Measurements from ENCODE around the gene CTNNA1.

Gene CTNNA1

DNA sequence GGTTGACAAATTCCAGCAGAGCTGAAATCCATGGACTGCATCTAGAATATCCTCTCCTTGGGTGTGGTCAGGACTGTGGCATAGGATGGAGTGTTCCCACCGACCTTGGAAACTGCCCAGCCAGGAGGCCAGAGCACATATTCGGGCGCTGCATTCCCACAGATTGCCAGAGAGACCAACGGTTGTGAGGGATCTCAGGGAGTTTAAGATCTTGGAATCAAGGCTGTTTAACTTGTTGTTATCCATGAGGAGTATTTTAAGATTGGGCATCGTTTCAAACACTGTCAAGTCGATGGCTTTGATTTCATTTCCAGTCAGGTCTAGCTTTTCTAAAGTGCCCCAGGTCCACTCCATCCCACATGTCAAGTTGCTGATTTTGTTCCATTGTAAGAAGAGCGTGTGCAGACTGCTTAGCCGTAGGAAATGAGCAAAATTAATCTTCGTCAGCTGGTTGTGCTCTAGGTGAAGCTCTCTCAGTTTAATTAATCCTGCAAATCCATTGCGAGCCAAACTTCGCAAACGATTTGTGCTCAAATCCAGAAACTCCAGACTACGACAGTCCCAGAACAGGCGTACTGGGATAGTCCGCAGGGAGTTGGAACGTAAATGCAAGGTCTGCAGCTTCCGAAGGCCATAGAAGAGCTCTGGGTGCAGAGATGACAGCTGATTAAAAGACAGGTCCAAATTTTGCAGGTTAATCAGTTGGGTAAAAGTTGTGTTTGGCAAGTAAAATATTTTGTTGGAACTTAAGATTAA lies 120.4 kb downstream of the CTNNA1 start:
- H3K27ac Mint-ChIP-seq: no peak overlapping the region
- no peak overlapping the region for H3K4me3 Mint-ChIP-seq
- H3K36me3 Mint-ChIP-seq (ENCODE audit: insufficient read depth): no peaks in the 10 kb centered on the region
- no peaks in the 10 kb centered on the region for H3K9me3 Mint-ChIP-seq
- peaks cover 0 to 4% of the 10 kb centered on the region in 2 donors for H3K4me1 Mint-ChIP-seq (ENCODE audit: low read depth in 2 of 2)
- no peaks in the 10 kb centered on the region for H3K27me3 Mint-ChIP-seq
- no peak for DNase-seq
- no peak for ATAC-seq (replicated peaks)

DNA sequence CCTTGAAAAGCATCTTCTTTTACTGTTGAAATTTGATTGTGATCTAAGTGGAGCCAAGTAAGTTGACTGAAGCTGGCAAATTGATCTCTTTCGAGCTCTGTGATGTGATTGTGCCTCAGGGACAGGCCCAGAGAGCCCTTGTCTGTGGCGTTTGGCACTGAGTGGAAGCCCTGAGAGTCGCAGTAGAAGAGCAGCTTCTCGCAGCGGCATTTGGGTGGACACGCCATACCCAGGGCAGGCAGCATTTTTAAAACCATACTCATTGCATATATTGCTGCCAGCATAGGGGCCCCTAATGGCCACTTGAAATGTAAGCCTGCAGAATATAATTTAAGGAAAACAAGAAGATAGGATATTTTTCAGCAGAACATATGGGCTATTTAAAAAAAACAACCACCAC lies 121.0 kb downstream of the CTNNA1 start:
- Mint-ChIP-seq H3K9me3 (no peaks in the 10 kb centered on the region), H3K36me3 (ENCODE audit: insufficient read depth) (no peaks in the 10 kb centered on the region), H3K4me3 (no peak overlapping the region), H3K27ac (no peak overlapping the region), H3K4me1 (ENCODE audit: low read depth in 2 of 2) (peaks cover 0 to 4% of the 10 kb centered on the region in 2 donors), H3K27me3 (no peaks in the 10 kb centered on the region)
- DNase-seq (no peak), ATAC-seq (replicated peaks) (no peak)

DNA sequence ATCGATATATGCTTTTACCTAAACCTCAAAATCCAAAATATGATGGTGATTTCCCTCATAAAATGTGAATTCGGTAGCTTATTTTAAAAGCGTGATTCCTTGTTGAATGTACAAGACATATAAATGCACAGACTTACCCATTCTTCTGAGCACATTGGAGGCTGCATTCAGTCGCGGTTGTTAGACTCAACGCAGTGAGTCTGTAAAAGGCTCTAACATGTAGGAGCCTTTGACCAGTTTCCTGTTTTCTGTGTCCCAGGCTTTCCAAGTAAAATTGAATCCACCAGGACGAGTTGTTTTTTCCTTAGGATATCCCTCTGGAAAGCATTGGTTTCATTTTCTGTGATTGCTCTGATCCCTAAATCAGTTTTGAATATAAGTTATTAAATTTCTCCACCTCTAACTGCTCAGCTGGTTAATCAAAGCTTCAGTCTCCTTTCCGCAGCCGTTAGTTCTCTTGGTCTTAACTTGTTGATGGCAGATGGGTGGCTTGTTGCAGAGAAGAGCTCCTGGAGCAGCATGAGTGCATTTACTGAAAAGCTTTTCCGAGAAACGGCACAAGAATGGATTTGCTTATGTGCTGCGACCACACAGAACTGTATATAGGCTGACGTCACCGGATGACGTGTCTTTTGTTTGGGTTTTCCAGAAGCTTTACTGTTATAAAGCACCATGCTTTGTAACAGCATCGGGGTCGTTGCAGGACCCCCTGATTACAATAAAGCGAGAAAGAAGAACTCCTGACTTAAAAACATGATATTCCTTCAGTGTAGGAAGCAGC lies 121.7 kb downstream of the CTNNA1 start, which contains the start of gene LRRTM2:
LRRTM2 (minus strand) TSS at position 565 of the 781 bp plus-strand sequence; CDS start at position 141, 424 bp downstream.
- Mint-ChIP-seq H3K36me3 (ENCODE audit: insufficient read depth) (no peaks in the 10 kb centered on the region), H3K9me3 (no peaks in the 10 kb centered on the region), H3K4me3 (no peak within 1 kb of the TSS), H3K27me3 (no peaks in the 10 kb centered on the region), H3K4me1 (ENCODE audit: low read depth in 2 of 2) (peaks cover 0 to 4% of the 10 kb centered on the region in 2 donors), H3K27ac (no peak within 1 kb of the TSS)
- DNase-seq (no peak), ATAC-seq (replicated peaks) (no peak)

DNA sequence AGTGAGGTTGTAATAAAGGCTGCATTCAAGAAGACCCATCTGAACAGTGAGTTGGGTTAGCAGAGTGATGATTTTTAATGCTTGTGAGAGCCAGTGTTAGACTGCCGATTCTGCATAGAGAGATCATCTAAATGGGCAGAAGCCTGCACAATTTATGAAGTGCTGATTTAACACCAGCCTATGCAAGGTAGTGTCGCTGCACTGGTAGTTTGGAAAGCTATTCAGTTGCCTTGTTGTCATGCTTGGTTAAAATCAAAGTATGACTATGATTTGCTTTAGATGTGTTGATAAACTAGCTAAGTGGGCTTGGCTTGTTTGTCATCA lies 122.3 kb downstream of the CTNNA1 start:
- DNase-seq: no peak
- Mint-ChIP-seq H3K27me3 (no peaks in the 10 kb centered on the region), H3K9me3 (no peaks in the 10 kb centered on the region), H3K36me3 (ENCODE audit: insufficient read depth) (no peaks in the 10 kb centered on the region), H3K4me1 (ENCODE audit: low read depth in 2 of 2) (peaks cover 0 to 5% of the 10 kb centered on the region in 2 donors), H3K27ac (no peak overlapping the region), H3K4me3 (no peak overlapping the region)
- no peak for ATAC-seq (replicated peaks)

DNA sequence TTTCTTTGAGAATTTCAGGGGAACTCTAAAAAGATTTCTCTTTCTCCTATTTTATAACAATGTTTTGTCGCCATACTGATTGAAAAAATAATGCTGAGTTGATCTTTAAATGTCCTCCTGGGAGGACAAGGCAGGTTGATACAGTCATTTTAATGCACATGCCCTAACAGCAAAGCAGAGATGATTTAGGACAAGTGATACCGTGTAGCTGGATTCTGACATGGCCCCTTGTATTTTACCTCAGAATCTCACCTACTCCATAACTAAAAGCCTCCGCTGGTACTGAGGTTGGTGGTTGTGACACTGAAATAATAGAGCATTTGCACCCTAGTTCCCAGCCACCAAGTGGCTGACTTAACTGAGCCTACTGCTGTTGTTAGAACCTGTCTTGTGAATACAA lies 122.7 kb downstream of the CTNNA1 start:
- H3K4me1 Mint-ChIP-seq (ENCODE audit: low read depth in 2 of 2): peaks cover 0 to 5% of the 10 kb centered on the region in 2 donors
- H3K27me3 Mint-ChIP-seq: no peaks in the 10 kb centered on the region

DNA sequence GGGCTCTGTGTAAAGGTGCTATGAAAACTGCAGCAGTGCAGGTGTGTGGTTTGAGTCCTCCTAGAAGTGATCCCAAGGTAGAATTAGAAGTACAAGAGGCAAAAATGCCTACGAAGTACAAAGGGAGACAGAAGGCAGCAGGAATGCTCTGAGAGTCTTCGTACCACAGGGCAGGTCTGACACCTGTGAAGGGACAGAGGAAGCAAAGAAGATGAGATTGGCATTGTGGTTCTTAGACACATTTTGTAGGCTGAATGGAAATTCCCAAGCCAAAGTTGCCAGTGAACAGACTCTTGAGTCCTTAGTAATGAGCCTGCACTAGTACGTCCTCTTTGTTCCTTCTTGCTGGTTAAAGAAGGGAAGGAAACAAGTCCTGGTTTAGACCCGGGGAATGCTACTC lies 123.6 kb downstream of the CTNNA1 start:
- ATAC-seq (replicated peaks): no peak
- no peak for DNase-seq
- no peak overlapping the region for H3K4me3 Mint-ChIP-seq
- peaks cover 0 to 5% of the 10 kb centered on the region in 2 donors for H3K4me1 Mint-ChIP-seq (ENCODE audit: low read depth in 2 of 2)
- no peak overlapping the region for H3K27ac Mint-ChIP-seq
- no peaks in the 10 kb centered on the region for H3K9me3 Mint-ChIP-seq
- no peaks in the 10 kb centered on the region for H3K36me3 Mint-ChIP-seq (ENCODE audit: insufficient read depth)
- no peaks in the 10 kb centered on the region for H3K27me3 Mint-ChIP-seq

More for the DNA sequence above, 122.7 kb downstream of the CTNNA1 start:
- Mint-ChIP-seq H3K27ac (no peak overlapping the region), H3K4me3 (no peak overlapping the region), H3K36me3 (ENCODE audit: insufficient read depth) (no peaks in the 10 kb centered on the region), H3K9me3 (no peaks in the 10 kb centered on the region)
- no peak for DNase-seq
- no peak for ATAC-seq (replicated peaks)

DNA sequence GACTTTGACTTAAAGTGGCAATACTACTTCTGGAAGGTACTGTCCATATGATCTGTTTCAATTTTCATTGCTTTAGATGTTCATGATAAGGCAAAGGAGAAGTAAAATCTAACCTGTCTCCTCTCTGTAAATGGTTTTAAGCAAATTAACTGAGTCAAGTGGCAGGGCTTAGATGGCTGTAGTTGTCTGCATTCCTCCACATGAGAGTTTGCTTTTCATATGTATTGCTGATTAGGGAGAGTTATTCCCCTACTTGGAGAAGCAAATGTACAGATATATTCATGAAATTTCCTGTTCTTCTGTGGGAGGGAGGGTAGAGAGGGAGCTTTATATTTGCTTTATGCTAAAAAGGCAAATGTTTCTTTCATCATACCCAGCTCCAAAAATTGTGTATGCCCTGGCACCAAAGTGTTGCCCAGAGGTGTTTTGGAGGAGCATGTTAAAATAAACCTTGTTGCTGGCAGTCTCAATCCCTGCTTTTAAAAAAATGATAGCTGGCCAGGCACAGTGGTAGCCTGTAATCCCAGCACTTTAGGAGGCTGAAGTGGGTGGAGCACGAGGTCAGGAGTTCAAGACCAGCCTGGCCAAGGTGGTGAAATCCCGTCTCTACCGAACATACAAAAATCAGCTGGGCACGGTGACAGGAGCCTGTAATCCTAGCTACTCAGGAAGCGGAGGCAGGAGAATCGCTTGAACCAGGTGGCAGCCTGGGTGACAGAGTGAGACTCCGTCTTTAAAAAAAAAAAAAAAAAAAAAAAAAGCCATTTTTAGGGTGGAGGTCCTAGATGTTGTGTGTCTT lies 125.4 kb downstream of the CTNNA1 start:
- no peaks in the 10 kb centered on the region for H3K36me3 Mint-ChIP-seq (ENCODE audit: insufficient read depth)
- H3K27me3 Mint-ChIP-seq: no peaks in the 10 kb centered on the region
- H3K9me3 Mint-ChIP-seq: no peaks in the 10 kb centered on the region
- ATAC-seq (replicated peaks) (no peak), DNase-seq (no peak)
- H3K27ac Mint-ChIP-seq: no peak overlapping the region
- peaks cover 0 to 5% of the 10 kb centered on the region in 2 donors for H3K4me1 Mint-ChIP-seq (ENCODE audit: low read depth in 2 of 2)
- H3K4me3 Mint-ChIP-seq: no peak overlapping the region

DNA sequence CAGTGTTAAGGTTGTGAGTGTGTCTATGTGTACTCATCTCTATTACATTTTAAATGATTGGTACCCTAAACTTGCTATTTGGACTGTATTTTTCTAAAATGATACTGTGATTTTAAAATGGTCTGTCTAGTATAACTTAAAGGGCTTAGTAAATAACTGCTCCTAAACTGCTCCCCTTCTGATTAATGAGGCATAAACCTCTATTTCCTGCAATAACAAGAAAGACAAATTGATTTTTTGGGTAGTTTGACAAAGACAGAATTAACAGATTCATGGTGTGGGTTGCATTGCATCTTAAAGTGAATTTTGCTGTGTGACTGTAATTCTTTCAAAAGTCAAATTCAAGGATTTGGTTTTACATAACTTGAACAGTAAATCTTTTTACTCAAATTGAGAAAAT lies 130.0 kb downstream of the CTNNA1 start:
- no peak overlapping the region for H3K4me3 Mint-ChIP-seq
- no peak overlapping the region for H3K27ac Mint-ChIP-seq
- H3K27me3 Mint-ChIP-seq: no peaks in the 10 kb centered on the region
- ATAC-seq (replicated peaks) (no peak), DNase-seq (no peak)
- peaks cover 3 to 5% of the 10 kb centered on the region in 2 donors for H3K4me1 Mint-ChIP-seq (ENCODE audit: low read depth in 2 of 2)
- H3K9me3 Mint-ChIP-seq: no peaks in the 10 kb centered on the region
- H3K36me3 Mint-ChIP-seq (ENCODE audit: insufficient read depth): no peaks in the 10 kb centered on the region

DNA sequence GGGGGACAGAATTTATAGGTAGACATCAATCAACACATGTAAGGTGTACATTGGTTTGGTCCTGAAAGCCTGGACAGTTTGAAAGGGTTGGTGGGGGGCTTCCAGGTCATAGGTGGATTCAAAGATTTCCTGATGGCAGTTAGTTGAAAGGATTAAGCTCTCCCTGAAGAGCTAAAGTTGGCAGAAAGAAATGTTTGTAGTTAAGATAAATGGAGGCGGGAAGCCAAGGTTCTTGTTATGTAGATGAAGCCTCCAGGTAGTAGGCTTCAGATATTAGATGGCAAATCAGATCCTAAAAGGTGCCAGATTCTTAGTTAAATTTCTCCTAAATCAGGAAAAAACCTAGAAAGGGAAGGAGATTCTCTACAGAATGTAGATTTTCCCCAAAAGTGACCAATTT lies 130.9 kb downstream of the CTNNA1 start:
- no peaks in the 10 kb centered on the region for H3K27me3 Mint-ChIP-seq
- H3K36me3 Mint-ChIP-seq (ENCODE audit: insufficient read depth): no peaks in the 10 kb centered on the region
- DNase-seq (no peak), ATAC-seq (replicated peaks) (no peak)
- H3K4me1 Mint-ChIP-seq (ENCODE audit: low read depth in 2 of 2): peaks cover 3 to 5% of the 10 kb centered on the region in 2 donors
- no peak overlapping the region for H3K4me3 Mint-ChIP-seq
- H3K9me3 Mint-ChIP-seq: no peaks in the 10 kb centered on the region
- no peak overlapping the region for H3K27ac Mint-ChIP-seq

DNA sequence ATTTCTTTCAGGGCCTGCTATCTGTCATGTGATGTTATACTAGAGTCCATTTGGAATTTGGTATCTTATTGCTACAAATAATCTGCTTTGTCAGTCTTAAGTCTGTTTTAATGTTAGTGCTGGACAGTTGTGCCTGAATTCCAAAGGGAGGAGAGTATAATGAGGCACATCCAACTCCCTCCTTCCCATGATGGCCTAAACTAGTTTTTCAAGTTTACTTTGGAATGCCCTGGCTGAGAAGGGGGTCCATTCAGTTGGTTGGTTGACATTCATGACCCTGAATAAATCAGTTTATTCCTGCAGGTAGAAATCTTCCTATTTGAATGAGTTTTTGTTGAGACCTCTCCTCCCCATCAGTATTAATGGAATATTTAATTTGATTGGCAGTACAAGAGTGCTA lies 131.3 kb downstream of the CTNNA1 start:
- H3K9me3 Mint-ChIP-seq: no peaks in the 10 kb centered on the region
- H3K27ac Mint-ChIP-seq: no peak overlapping the region
- H3K4me3 Mint-ChIP-seq: no peak overlapping the region
- DNase-seq (no peak), ATAC-seq (replicated peaks) (no peak)
- peaks cover 3 to 5% of the 10 kb centered on the region in 2 donors for H3K4me1 Mint-ChIP-seq (ENCODE audit: low read depth in 2 of 2)
- no peaks in the 10 kb centered on the region for H3K36me3 Mint-ChIP-seq (ENCODE audit: insufficient read depth)
- H3K27me3 Mint-ChIP-seq: no peaks in the 10 kb centered on the region

DNA sequence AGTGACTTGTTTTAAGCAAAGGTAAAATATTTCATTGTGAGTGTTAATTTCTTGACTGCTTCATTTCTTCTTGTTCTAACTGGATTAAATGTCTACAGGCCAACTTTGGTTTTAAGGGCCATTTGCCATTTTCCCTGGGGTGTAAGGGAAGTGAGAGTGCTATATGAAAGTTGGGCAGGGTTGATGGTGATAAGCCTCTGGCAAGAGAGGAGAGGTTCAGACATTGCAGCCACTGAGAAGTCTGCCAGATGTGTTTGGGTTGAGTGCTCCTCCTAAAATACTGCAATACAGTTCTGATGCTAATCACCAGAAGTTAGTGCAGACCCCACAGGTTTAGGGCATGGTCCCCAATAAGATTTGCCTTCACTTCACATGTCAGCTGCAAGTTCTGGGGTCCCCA lies 136.8 kb downstream of the CTNNA1 start:
- H3K9me3 Mint-ChIP-seq: peaks cover 0 to 2% of the 10 kb centered on the region in 2 donors

DNA sequence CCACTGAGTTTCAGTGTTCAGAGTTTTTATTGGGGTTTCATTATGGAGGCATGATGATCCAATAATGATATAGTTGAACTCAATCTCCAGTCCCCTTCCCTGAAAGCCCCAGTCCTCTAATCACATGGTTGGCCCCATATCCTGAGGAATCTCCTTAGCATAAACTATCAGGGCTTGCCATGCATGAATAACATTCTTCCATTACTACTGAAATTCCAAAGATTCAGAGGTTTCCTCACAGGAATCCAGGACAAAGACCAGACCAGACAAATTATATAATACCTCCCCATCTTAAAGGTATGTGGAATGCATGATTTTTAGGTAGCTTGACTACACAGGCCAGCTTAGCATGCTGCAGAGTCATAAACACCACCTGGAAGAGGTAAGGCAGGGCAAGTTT lies 137.4 kb downstream of the CTNNA1 start:
- H3K27ac Mint-ChIP-seq: no peak overlapping the region
- peaks cover 0 to 2% of the 10 kb centered on the region in 2 donors for H3K9me3 Mint-ChIP-seq
- H3K4me1 Mint-ChIP-seq (ENCODE audit: low read depth in 2 of 2): no peaks in the 10 kb centered on the region
- H3K4me3 Mint-ChIP-seq: no peak overlapping the region
- H3K27me3 Mint-ChIP-seq: no peaks in the 10 kb centered on the region
- ATAC-seq (replicated peaks) (no peak), DNase-seq (no peak)
- peaks cover 4% of the 10 kb centered on the region for H3K36me3 Mint-ChIP-seq (ENCODE audit: insufficient read depth)

More for the DNA sequence above, 136.8 kb downstream of the CTNNA1 start:
- DNase-seq (no peak), ATAC-seq (replicated peaks) (no peak)
- Mint-ChIP-seq H3K4me1 (ENCODE audit: low read depth in 2 of 2) (no peaks in the 10 kb centered on the region), H3K27ac (no peak overlapping the region), H3K4me3 (no peak overlapping the region), H3K36me3 (ENCODE audit: insufficient read depth) (peaks cover 4% of the 10 kb centered on the region), H3K27me3 (no peaks in the 10 kb centered on the region)

DNA sequence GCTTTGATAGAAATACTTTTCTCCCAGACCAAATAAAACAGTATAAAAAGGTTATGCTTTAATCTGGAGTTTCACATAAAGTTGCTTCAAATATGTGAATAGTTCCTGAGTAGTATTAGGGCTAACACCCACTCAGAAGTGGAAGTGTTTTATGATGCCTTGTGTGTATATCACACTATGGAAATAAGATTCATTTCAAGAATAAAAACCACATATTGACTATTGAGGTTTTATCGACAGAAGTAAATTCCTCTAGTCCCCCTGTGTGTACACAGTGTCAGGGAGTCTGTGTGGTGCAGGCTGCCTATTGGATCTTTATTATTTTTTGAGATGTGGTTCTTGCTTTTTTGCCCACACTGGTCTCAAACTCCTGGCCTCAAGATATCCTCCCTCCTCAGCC lies 142.7 kb downstream of the CTNNA1 start:
- H3K4me1 Mint-ChIP-seq (ENCODE audit: low read depth in 2 of 2): no peaks in the 10 kb centered on the region
- ATAC-seq (replicated peaks): no peak
- no peak overlapping the region for H3K27ac Mint-ChIP-seq
- no peak overlapping the region for H3K4me3 Mint-ChIP-seq
- no peak for DNase-seq
- H3K27me3 Mint-ChIP-seq: no peaks in the 10 kb centered on the region
- peaks cover 7% of the 10 kb centered on the region for H3K36me3 Mint-ChIP-seq (ENCODE audit: insufficient read depth)
- H3K9me3 Mint-ChIP-seq: no peaks in the 10 kb centered on the region

Measured in effector memory CD8-positive, alpha-beta T cell (primary cell).